ENCODE data around the gene CHST13.

The CHST13 gene

DNA sequence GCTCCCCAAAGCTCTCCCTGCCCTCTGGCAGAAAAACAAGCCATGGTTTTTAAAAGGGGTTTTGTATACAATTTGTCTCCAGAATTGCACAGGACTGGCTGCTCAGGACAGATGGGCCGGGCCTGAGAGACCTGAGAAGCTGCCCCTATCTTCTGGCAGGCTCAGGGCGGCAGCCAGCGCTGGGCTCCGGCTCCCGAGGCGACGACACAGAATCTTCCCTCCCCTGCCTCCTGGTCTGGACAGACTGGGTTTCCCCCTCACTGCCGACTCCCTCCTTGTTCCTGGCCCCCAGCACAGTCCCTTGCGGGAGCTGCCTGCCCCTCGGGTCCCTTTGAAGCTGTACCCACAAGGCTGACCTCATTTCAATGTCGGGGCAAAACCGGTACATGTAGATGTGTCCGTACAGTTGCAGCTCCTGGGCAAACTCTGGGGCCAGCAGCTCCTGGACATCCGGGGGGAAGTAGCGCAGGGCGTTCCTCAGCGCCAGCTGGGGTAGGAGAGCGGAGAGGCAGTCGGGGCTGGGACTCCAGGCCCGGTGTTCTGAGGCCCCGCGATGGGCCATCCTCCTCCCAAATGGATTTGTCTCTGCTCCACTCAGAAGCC lies 13.5 kb upstream of the CHST13 start:
- no peak for DNase-seq

DNA sequence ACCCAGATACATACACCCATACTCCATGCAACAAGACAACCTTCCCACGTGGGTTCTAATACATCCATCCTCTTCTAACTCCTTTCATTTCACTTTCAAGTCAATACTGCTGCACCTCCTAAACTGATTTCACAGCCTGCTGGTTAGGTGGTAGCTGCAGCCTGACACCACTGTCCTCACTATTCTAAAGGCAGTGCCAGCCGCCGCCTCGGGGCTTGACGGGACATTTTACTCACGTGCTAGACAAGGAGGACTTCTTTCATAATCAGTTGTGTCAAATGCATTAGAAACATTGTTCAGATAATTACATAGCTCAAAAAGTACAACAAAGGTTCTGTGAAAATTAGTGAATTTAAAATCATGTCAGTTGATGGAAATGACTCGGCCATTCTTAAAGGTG lies 12.7 kb upstream of the CHST13 start:
- DNase-seq, result no peak

DNA sequence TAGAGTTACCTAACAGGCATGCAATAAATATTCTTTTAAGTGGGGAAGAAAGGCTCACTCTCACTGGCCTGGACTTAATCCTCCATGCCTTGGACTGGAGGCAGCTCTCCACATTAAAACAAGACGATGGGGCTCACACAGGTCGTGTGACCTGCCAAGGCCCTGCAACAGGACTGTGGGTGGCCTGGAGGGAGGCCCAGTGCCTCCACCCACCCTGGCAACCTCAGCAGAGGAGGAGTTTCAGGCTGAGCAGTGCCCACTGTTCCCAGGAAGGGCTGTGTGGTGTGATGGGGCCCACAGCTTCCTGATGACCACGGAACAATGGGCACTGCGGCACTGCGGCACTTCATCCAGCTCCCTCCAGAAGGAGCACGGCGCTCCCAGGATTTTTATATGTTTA lies 11.9 kb upstream of the CHST13 start:
- DNase-seq, result no peak

DNA sequence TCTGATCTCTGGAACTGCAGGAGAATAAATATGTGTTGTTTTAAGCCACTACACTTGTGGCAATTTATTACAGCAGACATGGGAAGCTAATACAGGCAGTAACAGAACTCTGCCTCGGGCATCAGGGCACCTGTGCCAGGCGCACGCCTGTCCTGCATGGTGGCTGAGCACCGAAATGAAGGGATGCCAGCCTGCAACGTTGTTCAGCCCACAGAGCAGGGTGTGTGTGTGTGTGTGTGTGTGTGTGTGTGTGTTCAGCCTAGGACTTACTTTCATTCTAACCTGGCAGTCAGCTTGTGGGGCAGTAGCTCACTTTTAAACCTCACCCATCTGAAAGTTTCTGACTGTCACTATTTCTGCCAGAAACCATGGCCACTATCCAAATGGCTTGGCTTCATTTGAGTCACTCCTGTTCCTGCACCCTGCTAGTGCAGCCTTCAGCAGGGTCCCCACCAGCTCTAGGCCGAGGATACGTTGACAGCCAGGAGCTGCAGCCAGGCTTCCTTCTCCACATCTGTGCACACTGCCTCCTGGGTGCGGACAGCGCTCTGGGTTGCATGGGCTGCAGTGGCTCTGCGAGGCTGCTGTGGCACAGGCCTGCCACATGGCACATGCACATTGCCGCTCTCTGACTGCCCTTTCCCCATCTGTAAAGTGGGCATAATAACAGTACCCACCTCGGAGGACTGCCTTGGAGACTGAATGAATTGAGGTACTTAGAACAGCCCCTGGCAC lies 10.9 kb upstream of the CHST13 start:
- DNase-seq, result no peak

DNA sequence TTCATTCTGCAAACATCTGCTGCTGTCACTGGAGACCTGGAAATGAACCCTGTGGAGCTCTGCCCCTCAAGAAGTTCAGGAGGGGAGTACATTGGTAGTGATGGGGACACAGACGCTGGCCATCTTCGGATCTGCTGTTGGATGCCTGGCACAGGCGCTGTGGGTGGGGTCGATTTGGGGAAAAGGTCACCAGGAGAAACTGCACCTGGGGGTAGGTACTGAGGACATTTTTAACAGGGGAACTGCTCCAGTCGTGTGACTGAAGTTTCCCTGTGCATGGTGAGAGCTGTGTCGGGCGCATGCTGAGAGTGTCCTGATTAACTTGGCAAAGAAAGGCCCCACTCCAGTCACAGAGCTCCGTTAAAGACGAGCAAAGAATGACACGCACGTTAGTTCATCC lies 9.8 kb upstream of the CHST13 start:
- DNase-seq, result no peak

DNA sequence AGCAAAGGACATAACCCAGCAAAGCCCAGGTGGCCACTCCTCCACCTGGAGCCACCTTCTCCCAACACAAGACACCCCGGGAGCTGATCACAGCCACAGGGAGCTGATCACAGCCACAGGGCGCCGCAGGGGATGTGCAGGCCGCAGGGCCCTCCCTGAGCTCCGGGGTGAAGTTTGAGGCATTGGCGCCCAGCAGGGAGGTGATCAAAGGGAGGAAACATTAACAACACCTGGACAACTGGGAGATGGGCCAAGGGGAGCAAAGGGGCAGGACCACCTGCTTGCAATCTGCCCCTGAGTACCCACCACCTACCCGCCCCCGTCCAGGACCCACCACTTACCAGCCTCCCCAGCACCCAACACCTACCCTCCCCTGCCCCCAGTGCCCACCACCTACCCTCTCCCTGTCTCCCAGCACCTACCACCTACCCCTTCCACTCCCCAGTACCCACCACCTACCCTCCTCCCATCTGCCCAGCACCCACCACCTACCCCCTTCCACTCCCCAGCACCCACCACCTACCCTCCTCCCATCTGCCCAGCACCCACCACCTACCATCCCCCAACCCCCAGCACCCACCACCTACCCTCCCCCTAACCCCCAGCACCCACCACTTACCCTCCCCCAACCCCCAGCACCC lies 8.8 kb upstream of the CHST13 start:
- no peak for DNase-seq

DNA sequence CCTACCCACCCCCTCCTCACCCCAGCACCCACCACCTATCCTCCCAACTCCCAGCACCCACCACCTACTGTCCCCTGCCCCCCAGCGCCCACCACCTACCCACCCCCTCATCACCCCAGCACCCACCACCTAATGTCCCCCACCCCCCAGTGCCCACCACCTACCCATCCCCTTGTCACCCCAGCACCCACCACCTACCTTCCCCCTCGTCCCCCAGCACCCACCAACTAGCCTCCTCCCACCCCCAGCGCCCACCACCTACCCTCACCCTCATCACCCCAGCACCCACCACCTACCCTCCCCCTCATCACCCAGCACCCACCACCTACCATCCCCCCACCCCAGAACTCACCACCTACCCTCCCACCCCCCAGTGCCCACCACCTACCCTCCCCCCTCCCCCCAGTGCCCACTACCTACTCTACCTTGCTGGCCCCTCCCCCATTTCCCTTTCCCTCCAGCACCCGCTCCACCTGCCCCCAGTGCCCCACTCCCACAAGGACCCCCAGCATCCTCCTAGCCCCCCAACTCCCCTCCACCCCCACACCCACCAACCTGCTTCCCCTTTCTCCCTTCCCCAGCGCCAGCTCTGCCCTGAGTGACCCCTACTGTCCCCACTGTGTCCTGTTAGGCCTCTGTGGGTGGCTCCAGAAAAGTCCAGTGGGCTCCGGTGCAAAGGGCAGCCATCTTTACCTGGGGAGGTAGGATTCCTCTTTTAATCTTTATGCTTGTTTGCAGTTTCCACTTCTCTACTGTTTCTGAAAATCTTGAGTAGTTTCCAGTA lies 7.6 kb upstream of the CHST13 start:
- no peak for DNase-seq

DNA sequence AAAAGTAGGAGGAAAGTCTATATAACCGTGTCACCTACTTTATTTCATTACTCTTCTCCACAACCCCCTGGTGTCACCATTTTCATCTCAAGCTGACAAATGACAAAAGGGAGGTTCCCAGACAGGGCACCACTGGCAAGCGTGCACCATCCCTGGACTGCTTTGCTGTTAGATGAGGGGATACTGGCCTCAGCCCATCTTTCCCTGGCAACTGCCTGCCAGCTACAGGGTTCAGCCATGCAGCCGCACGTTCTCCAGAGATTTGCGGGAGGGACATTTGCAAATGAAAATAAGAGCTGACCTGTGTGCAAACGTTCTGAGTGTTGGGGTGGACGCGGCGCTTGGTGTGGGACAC lies 7.0 kb upstream of the CHST13 start:
- DNase-seq, result no peak

DNA sequence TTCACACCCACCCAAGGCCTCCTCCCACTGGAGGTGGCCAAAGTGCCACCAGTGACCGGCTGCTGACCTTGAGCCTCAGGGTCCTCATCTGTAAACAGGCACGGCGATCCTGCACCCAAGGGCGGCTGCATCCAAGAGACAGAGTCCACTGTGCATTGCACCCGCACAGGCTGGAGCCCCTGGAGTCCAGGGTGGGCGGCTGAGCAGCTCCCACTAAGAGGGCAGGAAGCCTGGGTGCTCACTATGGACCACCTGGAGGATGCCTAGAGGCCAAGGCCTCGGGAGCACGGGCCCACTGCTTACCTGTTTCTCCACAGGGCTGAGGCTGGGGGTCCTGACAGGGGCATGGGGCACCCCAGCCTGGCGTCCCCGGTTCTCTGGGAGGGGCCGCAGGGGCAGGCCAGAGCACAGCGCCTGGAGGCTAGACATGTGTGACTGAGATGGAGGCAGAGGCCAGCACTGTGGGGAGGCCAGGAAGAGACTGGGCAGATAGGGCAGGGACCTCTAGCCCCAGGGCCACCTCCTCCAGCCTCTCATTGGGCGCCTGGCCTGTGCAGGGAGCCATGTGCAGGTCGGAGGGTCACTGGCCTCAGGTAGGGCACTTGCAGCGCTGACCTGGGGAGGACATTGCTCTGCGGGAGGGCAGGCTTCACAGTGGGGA lies 6.5 kb upstream of the CHST13 start, which contains the start of gene UROC1:
Gene UROC1 (minus strand): TSS at position 483 of the 661 bp plus-strand sequence. CDS start 54 bp downstream, at position 429.
- no peak for DNase-seq

DNA sequence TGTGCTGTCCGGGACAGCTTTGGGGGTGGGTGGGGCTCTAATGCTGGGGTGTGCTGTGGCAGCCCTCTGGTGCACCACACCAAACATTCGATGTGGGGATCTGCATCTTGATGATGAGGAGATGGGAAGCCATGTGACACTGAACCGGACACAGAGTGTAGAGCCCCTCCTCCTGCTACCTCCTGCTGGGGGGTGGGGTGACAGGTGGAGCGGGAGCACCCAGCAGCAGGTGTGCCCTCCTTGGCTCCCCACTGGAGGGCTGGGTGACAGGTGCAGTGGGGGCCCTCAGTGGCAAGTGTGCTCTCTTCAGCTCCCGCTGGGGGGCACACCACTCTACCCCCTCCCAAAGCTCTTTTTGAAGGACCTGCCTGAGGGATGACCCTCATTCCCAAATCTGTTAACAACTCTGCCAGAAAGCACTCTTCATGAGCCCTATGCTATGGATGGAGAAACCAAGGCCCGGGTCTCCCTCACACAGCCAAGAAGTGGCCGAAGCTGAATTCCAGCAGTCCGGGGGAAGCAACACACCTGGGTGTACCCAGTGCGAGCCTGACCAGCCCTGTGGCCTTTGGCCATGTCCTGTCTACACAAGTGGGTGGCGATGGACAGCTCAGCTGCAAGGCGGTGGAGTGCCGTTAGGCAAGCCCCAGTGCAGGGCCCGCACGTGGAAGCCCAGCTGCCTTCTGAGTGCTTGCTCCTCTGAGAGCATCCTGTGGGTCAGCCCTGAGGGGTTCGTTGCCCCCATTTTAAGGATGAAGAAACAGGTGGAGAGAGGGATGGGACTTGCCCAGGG lies 5.8 kb upstream of the CHST13 start:
- DNase-seq, result no peak

DNA sequence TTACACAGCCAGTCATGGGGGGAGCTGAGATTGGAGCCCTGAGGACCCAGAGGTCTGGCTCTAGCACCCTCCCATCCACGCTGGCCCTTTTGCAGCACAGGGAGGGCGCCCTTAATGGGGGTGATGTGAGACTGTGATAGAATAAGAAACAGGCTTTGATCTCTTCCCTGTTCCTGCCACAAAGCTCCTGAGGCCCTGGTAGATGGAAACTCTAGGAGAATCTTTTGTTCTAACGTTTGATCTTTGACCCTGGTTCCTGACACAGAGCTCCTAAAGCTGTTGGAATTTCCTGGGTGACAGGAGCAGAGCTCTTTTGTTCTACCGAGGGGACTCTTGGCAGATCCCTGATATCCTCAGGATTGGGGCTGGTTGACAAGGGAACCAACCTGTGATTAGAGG lies 5.2 kb upstream of the CHST13 start:
- no peak for DNase-seq

DNA sequence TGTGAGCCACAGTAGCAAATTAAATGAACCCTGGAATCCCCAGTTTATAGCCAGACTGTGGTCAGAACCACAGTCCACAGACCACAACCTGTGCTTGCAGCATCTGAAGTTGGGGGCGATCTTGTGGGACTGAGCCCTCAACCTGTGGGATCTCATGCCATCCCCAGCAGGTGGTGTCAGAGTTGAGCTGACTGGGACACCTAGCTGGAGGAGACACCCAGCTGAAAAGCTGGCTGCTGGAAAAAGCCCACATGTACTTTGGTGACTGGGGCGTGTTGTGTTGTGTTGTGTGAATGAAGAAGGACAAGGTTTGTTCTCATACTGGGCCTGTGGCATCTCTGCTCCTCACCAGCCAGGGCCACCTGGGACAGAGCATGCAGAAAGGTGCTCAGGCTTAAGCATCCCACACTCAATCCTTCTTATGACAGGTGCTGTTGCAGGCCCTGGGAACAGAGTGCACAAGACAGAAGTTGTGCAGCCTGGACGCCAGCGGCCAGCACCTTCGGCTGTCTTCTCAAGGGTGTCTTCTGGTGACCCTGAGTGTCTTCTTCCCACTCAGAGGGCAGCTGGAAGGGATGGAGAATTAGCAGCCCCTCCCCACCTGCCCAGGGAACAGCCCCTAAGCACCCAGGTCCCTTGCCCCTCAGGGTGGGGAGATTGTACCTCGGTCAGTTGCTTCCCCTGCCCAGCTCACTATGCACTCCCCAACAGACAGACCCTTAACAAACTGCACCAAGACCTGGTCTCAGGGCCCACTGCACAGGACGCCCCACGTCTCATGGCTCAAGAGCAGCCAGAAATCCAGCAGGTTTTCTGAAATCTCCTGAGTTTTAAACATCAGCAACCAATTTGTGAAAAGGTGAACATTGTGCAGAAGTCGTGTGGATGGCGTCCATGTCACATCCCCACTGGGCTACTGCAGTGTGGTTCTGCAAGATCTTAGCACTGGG lies 4.2 kb upstream of the CHST13 start:
- DNase-seq, result no peak

DNA sequence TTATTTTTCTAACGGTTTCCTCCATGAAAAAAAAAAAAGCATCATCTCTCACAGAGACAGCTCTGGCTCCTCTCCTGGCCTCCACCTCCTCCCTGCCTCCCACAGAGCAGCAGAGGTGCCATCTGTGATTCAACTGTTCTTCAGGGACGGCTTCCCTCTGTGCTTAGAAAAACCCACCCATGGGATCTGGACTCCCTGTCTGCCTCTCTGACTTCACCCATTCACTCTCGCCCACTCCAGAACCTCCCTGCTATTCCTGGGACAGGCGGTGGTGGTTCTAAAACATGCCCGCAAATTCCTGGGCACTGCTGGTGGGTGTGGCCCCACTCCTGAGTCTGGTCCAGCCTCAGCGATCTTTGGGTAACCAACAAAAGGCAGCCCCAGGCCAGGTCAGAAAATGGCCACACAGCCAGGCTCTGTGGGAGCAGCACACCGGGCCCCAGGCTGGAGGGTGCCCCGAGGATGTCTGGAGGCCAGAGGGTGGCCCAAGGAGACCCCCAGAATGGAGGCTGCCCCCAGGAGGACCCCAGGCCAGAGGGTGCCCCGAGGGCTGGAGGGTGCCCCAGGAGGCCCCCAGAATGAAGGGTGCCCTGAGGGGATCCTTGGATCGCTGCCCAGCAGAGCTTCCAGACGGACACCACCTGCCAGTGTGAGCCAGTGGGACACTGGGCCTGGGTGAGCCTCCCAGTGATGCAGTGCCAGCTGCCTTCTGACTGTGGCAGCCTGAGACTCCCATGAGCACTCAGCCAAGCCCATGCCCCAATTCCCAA lies 2.6 kb upstream of the CHST13 start:
- no peak for DNase-seq

DNA sequence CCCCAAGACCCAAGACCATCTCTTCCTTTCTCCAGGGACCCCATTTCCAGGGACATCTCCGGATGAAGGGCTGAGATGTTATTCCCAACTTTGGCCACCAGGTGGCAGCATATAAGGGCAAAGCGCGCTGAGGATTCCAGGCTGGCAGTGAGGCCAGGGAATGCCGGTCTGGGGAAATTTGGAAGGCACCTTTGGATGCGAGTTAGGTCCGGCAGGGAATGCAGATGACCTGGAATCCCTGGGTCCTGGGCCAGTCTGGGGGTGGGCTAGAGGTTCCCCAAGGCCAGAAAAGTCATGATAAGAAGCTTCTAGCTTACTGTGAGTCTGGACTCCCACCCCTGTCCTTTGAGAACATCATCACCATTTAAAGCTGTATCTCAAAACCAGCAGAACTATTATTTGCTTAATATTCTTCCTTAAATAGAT lies 1.6 kb upstream of the CHST13 start:
- DNase-seq, result peak; percentile 6

DNA sequence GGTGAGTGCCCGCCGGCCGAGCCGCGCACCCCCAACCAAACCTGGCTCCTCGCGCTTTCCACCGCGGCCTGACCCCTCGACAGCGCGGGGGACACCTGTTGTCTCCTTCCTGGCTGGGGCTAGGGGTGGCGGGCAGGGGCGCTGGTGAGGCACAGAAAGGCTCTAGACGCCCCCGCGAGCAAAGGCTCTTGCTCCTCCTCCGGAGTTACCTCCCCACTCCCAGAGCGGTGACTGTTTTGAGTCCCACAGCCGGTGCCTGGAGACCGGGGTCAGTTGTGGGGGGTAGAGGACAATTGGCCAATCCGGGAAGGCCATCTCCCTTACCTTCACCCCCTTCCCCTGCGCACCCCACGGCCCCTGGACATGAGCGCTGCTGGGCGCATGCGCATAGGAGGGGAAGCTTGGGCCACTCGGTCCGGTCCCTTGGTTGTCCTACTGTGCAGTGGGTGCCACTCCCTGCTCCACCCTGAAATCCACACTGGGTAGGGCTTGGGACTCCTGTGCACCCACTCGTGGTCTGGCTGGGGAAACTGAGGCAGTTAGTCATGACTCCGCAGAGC lies 554 bp downstream of the CHST13 start:
- DNase-seq, result no peak

DNA sequence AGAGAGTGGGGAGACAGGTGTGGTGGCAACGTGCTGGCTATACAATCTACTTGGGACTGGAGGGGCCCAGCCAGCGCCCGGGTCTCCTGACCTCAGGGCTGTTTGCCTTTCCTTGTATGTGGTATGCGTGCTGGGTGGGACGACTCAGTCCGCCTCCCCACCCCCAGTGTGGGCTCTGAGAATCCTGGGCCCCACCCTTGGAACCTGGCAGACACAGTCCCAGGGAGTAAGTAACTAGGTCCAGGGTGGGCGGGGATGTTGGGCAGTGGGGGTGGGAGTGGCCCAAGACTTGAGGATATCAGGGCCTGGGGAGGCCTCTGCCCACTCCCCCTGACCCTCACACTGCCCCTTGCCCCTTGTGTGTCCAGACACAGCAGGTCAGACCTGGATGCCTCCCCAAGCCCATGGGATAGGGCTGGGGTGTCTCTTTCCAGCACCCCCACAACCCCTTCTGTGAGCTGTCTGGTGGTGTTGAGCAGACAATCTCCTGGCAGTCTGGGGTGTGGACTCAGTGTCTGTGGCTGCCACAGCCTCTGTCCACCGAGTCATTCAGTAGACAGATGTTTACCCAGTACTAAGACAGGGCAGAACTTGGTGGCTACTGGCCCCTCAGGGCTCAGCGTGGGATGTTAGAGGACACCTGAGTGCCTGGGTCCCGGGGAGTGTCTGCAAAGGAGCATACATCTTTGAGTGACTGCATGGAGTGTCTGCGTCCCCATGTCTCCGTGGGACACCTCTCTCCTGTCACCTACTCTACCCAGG lies 1.3 kb downstream of the CHST13 start:
- DNase-seq, result no peak

DNA sequence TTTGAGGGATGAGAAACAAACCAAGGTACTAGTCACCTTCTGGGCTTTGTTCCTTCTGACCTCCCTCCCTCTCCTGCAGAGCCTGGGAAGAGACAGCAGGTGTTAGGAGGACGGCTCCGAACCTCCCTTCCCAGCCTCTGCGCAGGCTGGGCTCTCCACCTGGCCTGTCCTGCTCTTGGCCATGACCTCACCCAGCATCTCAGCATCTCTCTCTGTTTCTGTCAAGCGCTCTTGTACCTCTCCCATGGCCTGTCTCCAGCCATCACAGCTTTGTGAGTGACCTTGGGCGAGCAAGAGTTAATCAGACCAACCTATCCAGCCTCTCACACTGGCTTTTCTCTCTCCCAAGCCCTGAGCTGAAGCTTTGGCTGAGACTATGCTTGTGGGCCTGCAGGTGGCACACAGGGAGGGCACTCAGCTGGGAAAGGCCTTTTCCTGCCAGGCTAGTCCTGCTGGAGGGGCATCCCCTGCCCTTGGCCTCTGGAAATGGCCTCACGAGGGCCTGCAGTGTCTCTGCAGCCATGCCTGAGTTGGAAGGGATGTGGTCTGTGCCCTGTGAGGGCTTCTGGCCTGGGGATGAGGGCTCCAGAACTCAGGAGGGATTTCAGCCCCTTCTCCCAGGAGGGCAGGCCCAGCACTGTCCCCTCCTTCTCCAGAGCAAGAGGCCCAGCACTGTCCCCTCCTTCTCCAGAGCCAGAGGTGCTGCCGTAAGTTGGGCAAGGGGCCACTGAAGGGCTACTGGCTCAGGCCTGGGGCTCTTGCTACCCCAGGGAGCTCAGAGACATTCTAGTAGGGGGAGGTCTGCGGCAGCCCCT lies 2.1 kb downstream of the CHST13 start:
- no peak for DNase-seq

DNA sequence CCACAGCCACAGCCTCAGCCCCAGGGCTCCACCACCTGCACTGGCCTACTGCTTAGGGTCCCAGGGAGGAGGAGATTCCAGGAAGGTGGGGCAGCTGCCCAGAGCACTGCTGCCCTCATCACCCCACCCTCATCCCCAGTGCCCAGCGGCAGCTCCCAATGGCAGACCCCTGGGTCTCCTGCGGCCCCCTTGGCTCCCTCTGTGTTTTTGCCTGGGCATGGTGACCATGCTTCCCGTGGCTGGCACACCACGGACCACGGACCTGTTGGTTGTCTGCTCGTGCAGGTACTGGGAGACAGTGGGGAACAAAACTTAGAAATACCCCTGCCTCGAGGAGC lies 2.7 kb downstream of the CHST13 start:
- no peak for DNase-seq
